ENCODE measurements around the gene SLC22A3. TPM values are rescaled to one million over a fixed set of nuclear protein-coding genes. Genes with fewer than 3 reads are reported as not detected.

The SLC22A3 gene
- total RNA-seq, 3 donors from 2014 or later (not counting 1 experiment from before 2014, with no cell fraction given) = not detected

GRCh38 chr6:160375561-160375949, 27.4 kb downstream of the SLC22A3 start:
- Histone ChIP-seq H3K27me3 (ENCODE audit: control insufficient read depth, insufficient read depth, low read length) (no peaks in the 10 kb centered on the region), H3K9me3 (ENCODE audit: control insufficient read depth, insufficient read depth, low read length) (no peaks in the 10 kb centered on the region), H3K4me1 (ENCODE audit: control insufficient read depth, insufficient read depth, low read length) (no peaks in the 10 kb centered on the region), H3K4me3 (ENCODE audit: low read length) (no peak overlapping the region), H3K27ac (ENCODE audit: low read length) (no peak overlapping the region), H3K36me3 (ENCODE audit: control insufficient read depth, insufficient read depth, low read length) (no peaks in the 10 kb centered on the region)
- Mint-ChIP-seq H3K9me3 (no peaks in the 10 kb centered on the region), H3K4me1 (no peaks in the 10 kb centered on the region), H3K4me3 (no peak overlapping the region), H3K27ac (no peak overlapping the region), H3K27me3 (ENCODE audit: low read depth in 2 of 2) (peaks cover 0 to 21% of the 10 kb centered on the region in 2 donors), H3K36me3 (peaks cover 15% of the 10 kb centered on the region)
- 95% methylated on average over 2 of the region's 2 CpGs for WGBS (ENCODE audit: insufficient coverage)
- TF ChIP-seq CTCF (IDR thresholded peaks at IDR 0.05) = no peak
- ATAC-seq (no peak), DNase-seq (no peak)
- intact Hi-C loops (cut with micrococcal nuclease) = no loop called here

- H3K36me3 Mint-ChIP-seq = peaks cover 15% of the 10 kb centered on the region
- ATAC-seq (no peak), DNase-seq (no peak)
- H3K4me3 ChIP-seq (ENCODE audit: low read length) = no peak overlapping the region
- no peaks in the 10 kb centered on the region for H3K9me3 Mint-ChIP-seq
- no peak for TF ChIP-seq CTCF (IDR thresholded peaks at IDR 0.05)
- no peak overlapping the region for H3K4me3 Mint-ChIP-seq
- no peaks in the 10 kb centered on the region for H3K9me3 ChIP-seq (ENCODE audit: control insufficient read depth, insufficient read depth, low read length)
- intact Hi-C loops (cut with micrococcal nuclease) = no loop called here
- no peak overlapping the region for H3K27ac ChIP-seq (ENCODE audit: low read length)
- no peaks in the 10 kb centered on the region for H3K36me3 ChIP-seq (ENCODE audit: control insufficient read depth, insufficient read depth, low read length)
- peaks cover 0 to 21% of the 10 kb centered on the region in 2 donors for H3K27me3 Mint-ChIP-seq (ENCODE audit: low read depth in 2 of 2)
- no peaks in the 10 kb centered on the region for H3K27me3 ChIP-seq (ENCODE audit: control insufficient read depth, insufficient read depth, low read length)
- WGBS (ENCODE audit: insufficient coverage) = 100% methylated on average over 1 of the region's 2 CpGs
- H3K27ac Mint-ChIP-seq = no peak overlapping the region
- no peaks in the 10 kb centered on the region for H3K4me1 Mint-ChIP-seq
- no peaks in the 10 kb centered on the region for H3K4me1 ChIP-seq (ENCODE audit: control insufficient read depth, insufficient read depth, low read length)
These were observed 28.3 kb downstream of the SLC22A3 start for GRCh38 chr6:160376445-160376844.

DNA sequence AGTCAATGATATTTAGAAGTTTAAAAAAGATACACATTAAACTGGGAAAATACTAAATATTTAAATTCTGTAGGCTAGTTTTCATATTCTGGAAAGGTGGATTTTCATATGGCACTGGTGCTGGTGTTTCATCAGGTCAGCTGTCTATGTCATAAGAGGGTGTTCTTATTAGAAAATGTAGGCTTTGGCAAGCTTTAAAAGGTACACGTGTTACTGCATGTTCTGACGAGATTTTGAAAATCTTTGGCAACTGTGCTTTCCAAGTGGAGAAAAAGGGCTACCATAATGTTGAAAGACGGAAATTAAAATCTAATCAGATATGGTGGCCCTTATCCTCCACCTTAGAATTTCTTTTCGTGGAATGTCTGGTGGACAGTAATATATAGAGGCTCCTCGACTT, 30.0 kb downstream of the SLC22A3 start:
- WGBS (ENCODE audit: insufficient coverage) = 85% methylated on average over 2 of the region's 5 CpGs

More for the DNA sequence above, 30.0 kb downstream of the SLC22A3 start:
- Histone ChIP-seq H3K36me3 (ENCODE audit: control insufficient read depth, insufficient read depth, low read length) (no peaks in the 10 kb centered on the region), H3K4me1 (ENCODE audit: control insufficient read depth, insufficient read depth, low read length) (no peaks in the 10 kb centered on the region), H3K27me3 (ENCODE audit: control insufficient read depth, insufficient read depth, low read length) (no peaks in the 10 kb centered on the region), H3K27ac (ENCODE audit: low read length) (no peak overlapping the region), H3K4me3 (ENCODE audit: low read length) (no peak overlapping the region), H3K9me3 (ENCODE audit: control insufficient read depth, insufficient read depth, low read length) (peaks cover 7% of the 10 kb centered on the region)
- H3K9me3 Mint-ChIP-seq = peaks cover under 1 to 7% of the 10 kb centered on the region in 2 donors
- intact Hi-C loops (cut with micrococcal nuclease) = no loop called here
- no peak for ATAC-seq
- peaks cover 12% of the 10 kb centered on the region for H3K36me3 Mint-ChIP-seq
- H3K4me3 Mint-ChIP-seq = no peak overlapping the region
- H3K4me1 Mint-ChIP-seq = no peaks in the 10 kb centered on the region
- no peak for DNase-seq
- no peak overlapping the region for H3K27ac Mint-ChIP-seq
- peaks cover 0 to 10% of the 10 kb centered on the region in 2 donors for H3K27me3 Mint-ChIP-seq (ENCODE audit: low read depth in 2 of 2)
- TF ChIP-seq CTCF (IDR thresholded peaks at IDR 0.05) = no peak
